IPS-11a (cell line): Measurements from ENCODE around the gene FLT4.

Experiments
- H3K4me3 ChIP-seq: one replicate; pipeline ENCODE4 v1.5.1; 2013; ENCODE audit warnings: low read depth, low read length, control low read depth

The FLT4 gene

GRCh38 chr5:180608572-180609310 lies 40.7 kb downstream of the FLT4 start:
- no peak overlapping the region for H3K4me3 ChIP-seq

GRCh38 chr5:180607861-180608571 lies 41.4 kb downstream of the FLT4 start:
- H3K4me3 ChIP-seq: no peak overlapping the region

- H3K4me3 ChIP-seq: no peak overlapping the region
Observed at GRCh38 chr5:180606215-180606785, 43.1 kb downstream of the FLT4 start.

GRCh38 chr5:180605554-180606214 lies 43.7 kb downstream of the FLT4 start:
- H3K4me3 ChIP-seq: no peak overlapping the region

GRCh38 chr5:180604271-180604670 lies 45.1 kb downstream of the FLT4 start:
- H3K4me3 ChIP-seq: no peak overlapping the region

- no peak overlapping the region for H3K4me3 ChIP-seq
Observed at GRCh38 chr5:180603076-180603594, 46.3 kb downstream of the FLT4 start.

GRCh38 chr5:180602481-180603075 lies 46.8 kb downstream of the FLT4 start:
- H3K4me3 ChIP-seq: no peak overlapping the region

GRCh38 chr5:180601591-180602480 lies 47.6 kb downstream of the FLT4 start:
- no peak overlapping the region for H3K4me3 ChIP-seq

GRCh38 chr5:180600554-180601041 lies 48.8 kb downstream of the FLT4 start:
- no peak overlapping the region for H3K4me3 ChIP-seq

GRCh38 chr5:180599981-180600553 lies 49.3 kb downstream of the FLT4 start:
- H3K4me3 ChIP-seq: no peak overlapping the region

- no peak overlapping the region for H3K4me3 ChIP-seq
Observed at GRCh38 chr5:180599590-180599914, 49.8 kb downstream of the FLT4 start.

GRCh38 chr5:180598797-180599589 lies 50.4 kb downstream of the FLT4 start:
- no peak overlapping the region for H3K4me3 ChIP-seq

- no peak overlapping the region for H3K4me3 ChIP-seq
Observed at GRCh38 chr5:180598316-180598701, 51.1 kb downstream of the FLT4 start.

- no peak overlapping the region for H3K4me3 ChIP-seq
Observed at GRCh38 chr5:180596668-180597231, 52.6 kb downstream of the FLT4 start.

GRCh38 chr5:180596115-180596667 lies 53.2 kb downstream of the FLT4 start:
- H3K4me3 ChIP-seq: no peak overlapping the region

- H3K4me3 ChIP-seq: no peak overlapping the region
Observed at GRCh38 chr5:180595381-180596114, 53.9 kb downstream of the FLT4 start.

GRCh38 chr5:180595046-180595379 lies 54.4 kb downstream of the FLT4 start:
- H3K4me3 ChIP-seq: no peak overlapping the region
